ENCODE measurements around the gene CDS2. TPM values are rescaled to one million over a fixed set of nuclear protein-coding genes. Genes with fewer than 3 reads are reported as not detected.

The CDS2 gene
- total RNA-seq, 1 experiment from 2014 or later, result 67.4 TPM

DNA sequence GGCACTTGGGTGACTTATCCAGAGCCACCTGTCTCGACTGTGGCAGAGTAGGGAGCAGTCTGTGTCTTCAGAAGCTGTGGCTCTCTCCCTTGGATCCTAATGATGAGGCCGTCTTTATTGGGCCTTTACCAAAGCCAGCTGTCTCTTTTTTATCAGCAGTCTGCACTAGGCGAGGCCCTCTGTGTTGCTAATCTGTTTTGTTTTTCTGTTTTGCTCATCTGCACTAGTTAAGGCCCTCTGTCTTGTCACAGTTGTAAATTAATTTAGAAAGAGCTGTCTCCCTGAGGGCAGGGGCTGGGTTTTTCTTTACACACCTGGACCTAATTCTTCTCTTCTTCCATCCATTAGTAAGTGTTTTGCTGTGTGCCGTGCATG is 45.0 kb downstream of the CDS2 start:
- no peak for TF ChIP-seq EZH2 (IDR thresholded peaks at IDR 0.05; ENCODE audit: borderline replicate concordance, low read depth, low read length, poor library complexity, severe bottlenecking)
- TF ChIP-seq, protein P1, sequence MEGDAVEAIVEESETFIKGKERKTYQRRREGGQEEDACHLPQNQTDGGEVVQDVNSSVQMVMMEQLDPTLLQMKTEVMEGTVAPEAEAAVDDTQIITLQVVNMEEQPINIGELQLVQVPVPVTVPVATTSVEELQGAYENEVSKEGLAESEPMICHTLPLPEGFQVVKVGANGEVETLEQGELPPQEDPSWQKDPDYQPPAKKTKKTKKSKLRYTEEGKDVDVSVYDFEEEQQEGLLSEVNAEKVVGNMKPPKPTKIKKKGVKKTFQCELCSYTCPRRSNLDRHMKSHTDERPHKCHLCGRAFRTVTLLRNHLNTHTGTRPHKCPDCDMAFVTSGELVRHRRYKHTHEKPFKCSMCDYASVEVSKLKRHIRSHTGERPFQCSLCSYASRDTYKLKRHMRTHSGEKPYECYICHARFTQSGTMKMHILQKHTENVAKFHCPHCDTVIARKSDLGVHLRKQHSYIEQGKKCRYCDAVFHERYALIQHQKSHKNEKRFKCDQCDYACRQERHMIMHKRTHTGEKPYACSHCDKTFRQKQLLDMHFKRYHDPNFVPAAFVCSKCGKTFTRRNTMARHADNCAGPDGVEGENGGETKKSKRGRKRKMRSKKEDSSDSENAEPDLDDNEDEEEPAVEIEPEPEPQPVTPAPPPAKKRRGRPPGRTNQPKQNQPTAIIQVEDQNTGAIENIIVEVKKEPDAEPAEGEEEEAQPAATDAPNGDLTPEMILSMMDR (conservative IDR thresholded peaks at IDR 0.05; ENCODE audit: low read depth, low read length), result no peak
- Histone ChIP-seq H3K27ac (ENCODE audit: low read depth, low read length, poor library complexity, severe bottlenecking) (peak overlapping the region; percentile 12), H3K9me3 (ENCODE audit: low read depth, low read length, poor library complexity, severe bottlenecking) (no peaks in the 10 kb centered on the region), H3K4me1 (ENCODE audit: insufficient read depth, low read length, poor library complexity, severe bottlenecking) (peaks cover 40% of the 10 kb centered on the region), H3K4me3 (ENCODE audit: low read depth, low read length, poor library complexity, severe bottlenecking) (no peak overlapping the region), H3K36me3 (ENCODE audit: insufficient read depth, low read length, poor library complexity, severe bottlenecking) (peaks cover 11% of the 10 kb centered on the region), H3K27me3 (replicated peaks; ENCODE audit: insufficient read depth, low read depth, low read length, poor library complexity) (no peaks in the 10 kb centered on the region)
- intact Hi-C loops (cut with micrococcal nuclease; ENCODE audit: unreplicated experiment), result no loop called here
- DNase-seq (ENCODE audit: low spot score), result no peak
- ChIA-PET CTCF (no interaction called here), POLR2A (ENCODE audit: low non-redundant PET) (no interaction called here)
- BruUV-seq (replicated peaks), result no TSS peak

DNA sequence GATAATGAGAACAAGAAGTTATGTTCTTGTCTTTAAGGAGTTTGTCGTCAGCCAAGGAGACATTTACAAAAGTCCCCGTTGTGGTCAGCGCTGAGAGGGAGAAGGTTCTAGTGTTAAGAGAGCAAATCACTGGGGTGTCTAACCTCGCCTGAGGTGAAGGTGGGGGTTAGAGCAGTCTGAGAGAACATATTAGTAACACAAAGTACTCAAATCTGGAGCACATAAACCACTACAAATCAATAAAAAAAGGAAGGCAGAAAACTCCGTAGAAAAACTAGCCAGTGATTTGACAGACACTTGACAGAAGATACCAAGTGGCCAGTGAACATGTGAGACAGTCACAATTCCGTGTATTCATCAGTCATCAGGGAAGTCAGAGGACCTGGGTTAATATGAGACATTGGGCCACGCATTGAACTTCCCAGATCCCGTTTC is 45.4 kb downstream of the CDS2 start:
- Histone ChIP-seq H3K27me3 (replicated peaks; ENCODE audit: insufficient read depth, low read depth, low read length, poor library complexity) (no peaks in the 10 kb centered on the region), H3K4me3 (ENCODE audit: low read depth, low read length, poor library complexity, severe bottlenecking) (no peak overlapping the region), H3K9me3 (ENCODE audit: low read depth, low read length, poor library complexity, severe bottlenecking) (no peaks in the 10 kb centered on the region), H3K4me1 (ENCODE audit: insufficient read depth, low read length, poor library complexity, severe bottlenecking) (peaks cover 39% of the 10 kb centered on the region), H3K27ac (ENCODE audit: low read depth, low read length, poor library complexity, severe bottlenecking) (no peak overlapping the region), H3K36me3 (ENCODE audit: insufficient read depth, low read length, poor library complexity, severe bottlenecking) (peaks cover 12% of the 10 kb centered on the region)
- TF ChIP-seq, protein P1 (conservative IDR thresholded peaks at IDR 0.05; ENCODE audit: low read depth, low read length), result no peak
- TF ChIP-seq EZH2 (IDR thresholded peaks at IDR 0.05; ENCODE audit: borderline replicate concordance, low read depth, low read length, poor library complexity, severe bottlenecking), result no peak
- POLR2A ChIA-PET (ENCODE audit: low non-redundant PET), result no interaction called here
- CTCF ChIA-PET, result no interaction called here
- intact Hi-C loops (cut with micrococcal nuclease; ENCODE audit: unreplicated experiment), result no loop called here
- BruUV-seq (replicated peaks), result no TSS peak
- no peak for DNase-seq (ENCODE audit: low spot score)

DNA sequence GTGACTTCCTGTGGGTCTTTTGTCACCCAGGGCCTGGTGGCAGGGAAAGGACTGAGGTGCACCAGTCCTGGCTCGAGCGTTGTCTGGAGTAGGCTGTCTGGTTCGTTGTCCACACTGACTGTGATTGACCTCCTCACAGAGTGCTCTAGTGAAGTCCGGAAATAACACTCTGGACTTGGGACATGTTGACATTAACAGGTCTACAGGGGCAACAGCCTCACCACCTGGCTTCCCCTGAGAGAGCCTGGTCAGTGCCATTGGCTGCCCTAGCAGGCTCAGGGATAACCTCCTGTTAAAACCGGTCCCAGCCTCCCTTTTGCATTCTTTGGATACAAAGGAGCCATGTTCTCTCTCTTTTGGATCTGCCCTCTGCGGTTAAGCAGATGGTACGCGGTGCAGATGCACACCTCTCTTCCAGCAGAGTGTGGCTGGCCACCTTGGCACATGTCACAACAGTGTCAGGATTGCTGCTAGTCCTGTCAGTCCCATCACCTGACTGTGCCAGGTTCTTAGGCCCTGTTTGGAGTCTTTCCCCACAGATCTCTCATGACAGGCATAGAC is 46.2 kb downstream of the CDS2 start:
- H3K4me3 ChIP-seq (ENCODE audit: low read depth, low read length, poor library complexity, severe bottlenecking), result no peak overlapping the region
- CTCF ChIA-PET, result no interaction called here
- POLR2A ChIA-PET (ENCODE audit: low non-redundant PET), result no interaction called here
- no peak overlapping the region for H3K27ac ChIP-seq (ENCODE audit: low read depth, low read length, poor library complexity, severe bottlenecking)
- H3K36me3 ChIP-seq (ENCODE audit: insufficient read depth, low read length, poor library complexity, severe bottlenecking), result peaks cover 12% of the 10 kb centered on the region
- H3K9me3 ChIP-seq (ENCODE audit: low read depth, low read length, poor library complexity, severe bottlenecking), result no peaks in the 10 kb centered on the region
- BruUV-seq (replicated peaks), result no TSS peak
- no peak for TF ChIP-seq EZH2 (IDR thresholded peaks at IDR 0.05; ENCODE audit: borderline replicate concordance, low read depth, low read length, poor library complexity, severe bottlenecking)
- TF ChIP-seq, protein P1 (conservative IDR thresholded peaks at IDR 0.05; ENCODE audit: low read depth, low read length), result no peak
- H3K4me1 ChIP-seq (ENCODE audit: insufficient read depth, low read length, poor library complexity, severe bottlenecking), result peaks cover 31% of the 10 kb centered on the region
- intact Hi-C loops (cut with micrococcal nuclease; ENCODE audit: unreplicated experiment), result no loop called here
- H3K27me3 ChIP-seq (replicated peaks; ENCODE audit: insufficient read depth, low read depth, low read length, poor library complexity), result no peaks in the 10 kb centered on the region
- no peak for DNase-seq (ENCODE audit: low spot score)
